Naive thymus-derived CD4-positive, alpha-beta T cell (primary cell): Measurements from ENCODE around the gene CFAP99. TPM values are rescaled to one million over a fixed set of nuclear protein-coding genes. Genes with fewer than 3 reads are reported as not detected.
"Not testable (repeated sequence)": the region's sequence is repeated elsewhere in the genome, so short reads cannot be mapped to it uniquely, and the experiment has no call there.

Source experiments
- ATAC-seq: fragments of 150-1000 bp; cut with Tn5 transposase; 2 replicates; pipeline ENCODE4 v1.10.0; 2021; ENCODE audit warnings: mild to moderate bottlenecking, moderate library complexity
- CTCF ChIA-PET: fragments of 350-600 bp; sonication (Branson Sonifier 250); formaldehyde crosslinking; loops from one replicate; lab custom pipeline; 2021; ENCODE audit warnings: antibody characterized with exemption; lab: Charles Lee
- POLR2A ChIA-PET: fragments of 350-600 bp; sonication (Branson Sonifier 250); formaldehyde crosslinking; loops from one replicate; lab custom pipeline; 2021; ENCODE audit warnings: antibody characterized with exemption, inconsistent platforms; lab: Charles Lee
- DNase-seq, 9 donors: peaks; one replicate each; pipeline versions ENCODE4 v3.0.0 to v3.0.0-alpha.2; 2020 to 2022; ENCODE audit warnings: mixed read lengths in 1 of 9
- H3K27ac ChIP-seq: one replicate; pipeline ENCODE4 v1.7.0; 2013; ENCODE audit warnings: mild to moderate bottlenecking, low read depth, low read length, moderate library complexity
- H3K27me3 ChIP-seq, 2 donors: one replicate each; pipeline ENCODE4 v1.7.0; 2013; ENCODE audit warnings: low read length in 2 of 2, mild to moderate bottlenecking in 2 of 2, moderate library complexity in 2 of 2; ENCODE audit not compliant: control insufficient read depth in 2 of 2, insufficient read depth in 2 of 2
- H3K36me3 ChIP-seq, 3 experiments: 1 replicate in 2 of 3; 2 replicates in 1 of 3; pipeline ENCODE4 v1.7.0; 2013; ENCODE audit warnings: low read length in 3 of 3, mild to moderate bottlenecking in 3 of 3, moderate library complexity in 1 of 3; ENCODE audit not compliant: insufficient read depth in 3 of 3, control insufficient read depth in 2 of 3
- H3K4me1 ChIP-seq, 2 donors: one replicate each; pipeline ENCODE4 v1.7.0; 2013; ENCODE audit warnings: low read length in 2 of 2, mild to moderate bottlenecking in 2 of 2, moderate library complexity in 1 of 2; ENCODE audit not compliant: control insufficient read depth in 2 of 2, insufficient read depth in 2 of 2
- H3K4me3 ChIP-seq: 2 replicates; pipeline ENCODE4 v1.7.0; 2013; ENCODE audit warnings: mild to moderate bottlenecking, low read length
- H3K9me3 ChIP-seq, 3 experiments: 1 replicate in 2 of 3; 2 replicates in 1 of 3; pipeline ENCODE4 v1.7.0; 2013; ENCODE audit warnings: low read length in 3 of 3; ENCODE audit not compliant: control insufficient read depth in 2 of 3
- H3K27ac Mint-ChIP-seq, 9 donors: one replicate each; pipeline ENCODE4 v1.8.0; 2020 to 2022; ENCODE audit warnings: mixed read lengths in 9 of 9, mild to moderate bottlenecking in 8 of 9, moderate library complexity in 5 of 9, inconsistent platforms in 2 of 9
- H3K27me3 Mint-ChIP-seq, 5 donors: one replicate each; pipeline ENCODE4 v1.8.0; 2021 to 2022; ENCODE audit warnings: mixed read lengths in 5 of 5, mild to moderate bottlenecking in 1 of 5
- H3K36me3 Mint-ChIP-seq, 5 donors: one replicate each; pipeline ENCODE4 v1.8.0; 2020 to 2022; ENCODE audit warnings: mixed read lengths in 5 of 5, mild to moderate bottlenecking in 3 of 5, inconsistent platforms in 1 of 5
- H3K4me1 Mint-ChIP-seq, 7 donors: one replicate each; pipeline ENCODE4 v1.8.0; 2020 to 2022; ENCODE audit warnings: mixed read lengths in 7 of 7, mild to moderate bottlenecking in 3 of 7, inconsistent platforms in 1 of 7
- H3K4me3 Mint-ChIP-seq, 10 donors: one replicate each; pipeline ENCODE4 v1.8.0; 2020 to 2022; ENCODE audit warnings: mild to moderate bottlenecking in 10 of 10, mixed read lengths in 10 of 10, moderate library complexity in 6 of 10, inconsistent platforms in 2 of 10
- H3K9me3 Mint-ChIP-seq, 11 donors: one replicate each; pipeline ENCODE4 v1.8.0; 2020 to 2022; ENCODE audit warnings: mixed read lengths in 11 of 11, mild to moderate bottlenecking in 4 of 11, inconsistent platforms in 1 of 11, moderate library complexity in 1 of 11
- intact Hi-C, 2 donors: fragments of 100-400 bp; cut with micrococcal nuclease; formaldehyde crosslinking; loops; one replicate each; pipeline ENCODE4 v1.15.1; 2023
- polyA plus RNA-seq, 2 donors: library from polyadenylated mRNA; unstranded; fragments of 300-500 nt; fragmentation: Illumina TruSeq; gene quantifications; one replicate each; pipeline ENCODE4 v1.2.3, GENCODE V29; 2021
- total RNA-seq, 6 experiments: library from RNA in 5 of 6; stranded (reverse) in 5 of 6; gene quantifications; 1 replicate in 5 of 6; 2 replicates in 1 of 6; pipeline ENCODE4 v1.2.3 and lab custom pipeline; 2021 to 2026

The CFAP99 gene
- total and polyA plus RNA-seq, 7 experiments from 2014 or later = 0.12 to 0.27 TPM; not detected in 5

DNA sequence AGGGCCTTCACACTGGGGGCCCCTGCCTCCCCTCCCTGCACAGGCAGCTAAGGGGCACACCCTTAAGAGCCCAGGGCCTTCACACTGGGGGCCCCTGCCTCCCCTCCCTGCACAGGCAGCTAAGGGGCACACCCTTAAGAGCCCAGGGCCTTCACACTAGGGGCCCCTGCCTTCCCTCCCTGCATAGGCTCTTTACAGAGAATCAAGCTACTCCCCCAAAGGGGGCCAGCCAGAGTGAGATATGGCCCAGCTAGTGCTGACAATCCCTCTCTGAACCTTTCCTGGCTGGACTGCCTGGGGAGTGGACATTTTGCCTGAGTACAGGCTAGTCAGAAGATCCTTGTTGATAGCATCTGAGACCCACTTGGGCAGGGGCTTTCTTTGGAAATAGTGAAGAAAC is 46.8 kb downstream of the CFAP99 start:
- peaks cover 0 to 11% (median 0%) of the 10 kb centered on the region in 5 donors for H3K36me3 Mint-ChIP-seq
- H3K4me3 Mint-ChIP-seq = peak overlapping the region in 1 of 10 donors; percentile 7
- H3K9me3 Mint-ChIP-seq, H3K4me3 ChIP-seq, H3K9me3 ChIP-seq, ATAC-seq, H3K27ac ChIP-seq, H3K36me3 ChIP-seq, DNase-seq, H3K27me3 ChIP-seq: not testable (repeated sequence)
- peaks cover 0 to 27% (median 3%) of the 10 kb centered on the region in 5 donors for H3K27me3 Mint-ChIP-seq
- intact Hi-C loops = loop anchor here (5.0 kb wide), 2 partner anchors 37 to 608 kb away; partner anchors contain the start of gene LETM1 (in 1 of the 2)
- peaks cover 12 to 20% of the 10 kb centered on the region in 2 donors for H3K4me1 ChIP-seq
- ChIA-PET POLR2A (interaction anchor here (0.6 to 1.9 kb wide), 3 partner anchors 20 to 80 kb away, joined by 3 to 4 read pairs (median 3); partner anchors contain the start of gene FAM193A), CTCF (interaction anchor here (1.3 to 2.6 kb wide), 2 partner anchors 34 to 245 kb away, joined by 3 to 10 read pairs; no protein-coding TSS in a partner anchor)
- peak overlapping the region in 2 of 9 donors; percentile 46 for H3K27ac Mint-ChIP-seq
- H3K4me1 Mint-ChIP-seq = peaks cover 23 to 43% (median 34%) of the 10 kb centered on the region in 7 donors

DNA sequence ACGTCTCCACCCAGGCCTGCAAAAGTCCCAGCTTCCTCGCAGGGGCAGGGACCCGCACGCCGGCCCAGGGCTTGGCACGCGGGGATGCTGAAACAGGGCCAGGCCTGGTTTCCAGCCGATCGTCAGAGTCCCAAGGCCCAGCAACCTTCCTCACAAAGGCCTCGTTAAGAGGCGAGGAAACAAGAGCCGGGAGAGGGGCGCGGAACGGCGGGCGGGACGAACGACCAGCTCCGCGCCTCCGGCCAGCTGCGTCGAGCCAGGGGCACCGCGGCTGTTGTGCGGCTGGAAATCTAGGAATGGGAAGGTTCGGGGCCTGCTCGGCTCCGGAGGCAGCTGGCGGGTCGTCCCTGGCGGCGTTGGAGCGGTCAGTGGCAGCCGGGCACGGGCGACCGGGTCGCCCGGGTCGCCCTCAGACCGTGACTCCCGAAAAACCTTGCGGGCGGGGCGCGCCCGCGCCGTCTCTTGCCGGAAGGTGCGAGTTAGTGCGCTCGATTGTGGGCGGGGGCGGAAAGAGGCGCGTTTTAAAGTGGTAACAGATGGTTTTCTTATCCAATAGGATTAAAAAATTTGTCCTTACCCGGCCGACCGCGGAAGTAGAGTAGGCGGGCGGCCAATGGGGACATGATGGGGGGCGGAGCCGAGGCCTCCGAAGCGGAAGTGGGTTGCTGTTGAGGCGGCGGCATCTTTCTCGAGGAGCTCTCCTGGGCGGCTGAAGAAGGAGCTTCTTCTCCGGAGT is 49.9 kb downstream of the CFAP99 start, which contains the start of gene RNF4:
RNF4 (plus strand) TSS at position 651 of the 736 bp plus-strand sequence. CDS start 21,388 bp downstream, outside the sequence.
- CTCF ChIA-PET = interaction anchor here (0.9 kb wide), 1 partner anchor 19 kb away, joined by 3 read pairs; no protein-coding TSS in a partner anchor

DNA sequence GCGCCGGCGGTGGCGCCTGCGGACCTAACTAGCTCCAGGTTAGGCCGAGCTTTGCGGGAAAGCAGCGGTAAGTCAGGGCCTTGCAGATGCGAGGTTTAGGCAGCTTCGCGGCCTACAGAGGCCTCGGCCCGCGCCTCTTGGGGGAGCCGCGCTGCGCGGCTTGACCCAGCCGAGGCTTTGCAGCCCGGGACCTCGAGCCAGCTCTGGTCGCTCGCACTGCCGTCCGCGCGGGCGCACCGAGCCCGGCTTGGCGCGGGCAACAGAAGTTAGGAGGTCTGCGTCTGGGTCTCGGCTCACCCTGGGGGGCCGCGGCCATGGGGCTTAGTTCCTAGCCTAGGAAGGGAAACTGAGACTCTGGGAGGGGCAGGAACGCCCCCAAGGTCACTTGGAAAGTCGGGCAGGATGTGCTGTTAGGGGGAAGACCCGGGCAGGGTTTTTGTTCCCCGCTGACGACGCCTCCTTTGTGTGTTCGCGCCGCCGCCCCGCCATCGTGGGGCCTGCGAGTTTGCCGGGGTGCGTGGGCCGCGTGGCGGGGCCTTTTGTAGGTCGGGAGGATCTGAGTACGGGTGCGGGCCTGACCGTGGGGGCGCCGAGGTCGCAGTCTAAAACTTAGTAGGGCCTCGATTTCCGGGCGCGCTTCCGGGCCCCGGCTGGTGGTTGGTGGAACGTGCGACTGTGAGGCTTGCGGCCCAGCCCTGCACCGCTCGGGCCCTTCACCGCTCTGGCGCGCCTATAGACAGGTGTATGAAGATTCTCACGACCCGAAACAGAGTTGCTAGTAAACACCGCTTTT is 50.6 kb downstream of the CFAP99 start:
- peaks cover 0 to 2% (median 0%) of the 10 kb centered on the region in 5 donors for H3K27me3 Mint-ChIP-seq
- Histone ChIP-seq H3K27me3 (no peaks in the 10 kb centered on the region), H3K36me3 (peaks cover 0 to 14% (median 7%) of the 10 kb centered on the region in 3 experiments), H3K27ac (peak overlapping the region; percentile 94), H3K9me3 (no peaks in the 10 kb centered on the region), H3K4me3 (peak overlapping the region; percentile 70), H3K4me1 (peaks cover 31 to 37% of the 10 kb centered on the region in 2 donors)
- peak overlapping the region; percentile 95 to 98 (median 98) for H3K27ac Mint-ChIP-seq
- H3K4me3 Mint-ChIP-seq = peak overlapping the region; percentile 90 to 98 (median 95)
- H3K9me3 Mint-ChIP-seq = no peaks in the 10 kb centered on the region
- peaks cover 0 to 29% (median 4%) of the 10 kb centered on the region in 5 donors for H3K36me3 Mint-ChIP-seq
- ChIA-PET CTCF (interaction anchor here (0.9 kb wide), 1 partner anchor 19 kb away, joined by 3 read pairs; no protein-coding TSS in a partner anchor), POLR2A (interaction anchor here (0.6 to 3.4 kb wide), 27 partner anchors 9 to 1598 kb away, joined by 3 to 51 read pairs (median 4); partner anchors contain the start of genes CFAP99, FAM193A, FAM53A and GRK4)
- peak; percentile 57 to 80 (median 75) for DNase-seq
- ATAC-seq = peak; percentile 63
- intact Hi-C loops = loop anchor here (1.0 to 5.0 kb wide), 16 partner anchors 16 to 757 kb away; partner anchors contain the start of genes CFAP99 (in 2 of the 2), FAM193A (in 2 of the 2), GRK4 (in 2 of the 2) and HAUS3 (in 2 of the 2)
- H3K4me1 Mint-ChIP-seq = peaks cover 39 to 72% (median 55%) of the 10 kb centered on the region in 7 donors

More for the DNA sequence above, 49.9 kb downstream of the CFAP99 start, which contains the start of gene RNF4:
- Histone ChIP-seq H3K36me3 (peaks cover 0 to 14% (median 7%) of the 10 kb centered on the region in 3 experiments), H3K4me3 (peak within 1 kb of the TSS; percentile 70), H3K27me3 (no peaks in the 10 kb centered on the region), H3K4me1 (peaks cover 31 to 37% of the 10 kb centered on the region in 2 donors), H3K9me3 (no peaks in the 10 kb centered on the region), H3K27ac (peak within 1 kb of the TSS; percentile 94)
- H3K36me3 Mint-ChIP-seq = peaks cover 0 to 29% (median 4%) of the 10 kb centered on the region in 5 donors
- peaks cover 0 to 6% (median 0%) of the 10 kb centered on the region in 5 donors for H3K27me3 Mint-ChIP-seq
- DNase-seq = peak; percentile 77 to 97 (median 96)
- peak within 1 kb of the TSS; percentile 90 to 98 (median 95) for H3K4me3 Mint-ChIP-seq
- peak; percentile 93 for ATAC-seq
- peak within 1 kb of the TSS; percentile 95 to 98 (median 98) for H3K27ac Mint-ChIP-seq
- no peaks in the 10 kb centered on the region for H3K9me3 Mint-ChIP-seq
- intact Hi-C loops = loop anchor here (1.0 to 5.0 kb wide), 17 partner anchors 17 to 756 kb away; partner anchors contain the start of genes CFAP99 (in 2 of the 2), FAM193A (in 2 of the 2), GRK4 (in 2 of the 2) and HAUS3 (in 2 of the 2)
- H3K4me1 Mint-ChIP-seq = peaks cover 40 to 66% (median 53%) of the 10 kb centered on the region in 7 donors
- POLR2A ChIA-PET = interaction anchor here (0.6 to 3.4 kb wide), 26 partner anchors 9 to 785 kb away, joined by 3 to 51 read pairs (median 4); partner anchors contain the start of genes CFAP99, FAM193A, FAM53A and GRK4

DNA sequence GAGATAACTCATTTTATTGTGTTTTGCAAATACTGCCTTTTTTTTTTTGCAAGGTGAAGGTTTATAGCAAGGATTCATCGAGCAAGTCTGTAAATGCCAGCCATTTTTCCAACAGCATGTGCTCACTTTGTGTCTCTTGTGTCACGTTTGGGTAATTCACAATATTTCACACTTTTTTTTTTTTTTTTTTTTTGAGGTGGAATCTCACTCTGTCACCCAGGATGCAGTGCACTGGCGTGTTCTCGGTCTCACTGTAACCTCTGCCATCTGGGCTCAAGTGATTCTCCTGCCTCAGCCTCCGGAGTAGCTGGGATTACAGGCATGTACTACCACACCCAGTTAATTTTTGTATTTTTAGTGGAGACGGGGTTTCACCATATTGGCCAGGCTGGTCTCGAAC is 52.0 kb downstream of the CFAP99 start:
- no peaks in the 10 kb centered on the region for H3K9me3 Mint-ChIP-seq
- peak overlapping the region; percentile 95 to 98 (median 98) for H3K27ac Mint-ChIP-seq
- H3K9me3 ChIP-seq = no peaks in the 10 kb centered on the region
- peaks cover 0 to 2% (median 0%) of the 10 kb centered on the region in 5 donors for H3K27me3 Mint-ChIP-seq
- peak overlapping the region; percentile 94 for H3K27ac ChIP-seq
- peaks cover 0 to 32% (median 7%) of the 10 kb centered on the region in 5 donors for H3K36me3 Mint-ChIP-seq
- ChIA-PET CTCF (interaction anchor here (0.6 kb wide), 2 partner anchors 251 to 1148 kb away, joined by 3 to 7 read pairs; no protein-coding TSS in a partner anchor), POLR2A (interaction anchor here (1.1 to 3.4 kb wide), 5 partner anchors 8 to 208 kb away, joined by 4 to 51 read pairs (median 8); partner anchors contain the start of genes CFAP99, MXD4 and ZFYVE28)
- intact Hi-C loops = no loop called here
- H3K4me3 ChIP-seq = peak overlapping the region; percentile 70
- DNase-seq (no peak), ATAC-seq (no peak)
- H3K36me3 ChIP-seq = peaks cover 0 to 14% (median 7%) of the 10 kb centered on the region in 3 experiments
- H3K4me1 ChIP-seq = peaks cover 35 to 40% of the 10 kb centered on the region in 2 donors
- no peaks in the 10 kb centered on the region for H3K27me3 ChIP-seq
- H3K4me1 Mint-ChIP-seq = peaks cover 44 to 79% (median 57%) of the 10 kb centered on the region in 7 donors
- H3K4me3 Mint-ChIP-seq = peak overlapping the region; percentile 90 to 98 (median 95)

DNA sequence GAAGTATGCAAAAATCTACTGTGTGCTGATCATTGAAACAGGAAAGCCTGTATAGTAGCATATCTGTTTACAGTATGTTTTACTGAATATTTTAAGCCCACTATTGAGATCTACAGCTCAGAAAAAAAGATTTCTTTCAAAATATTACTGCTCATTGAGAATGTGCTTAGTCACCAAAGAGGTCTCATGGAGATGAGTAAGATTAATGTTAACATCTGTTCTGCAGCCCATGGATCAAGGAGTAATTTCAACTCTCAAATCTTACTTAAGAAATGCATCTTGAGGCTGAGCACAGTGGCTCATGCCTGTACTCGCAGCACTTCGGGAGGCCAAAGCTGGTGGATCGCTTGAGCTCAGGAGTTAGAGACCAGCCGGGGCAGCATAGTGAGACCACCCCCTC is 53.4 kb downstream of the CFAP99 start:
- no peak for ATAC-seq
- H3K9me3 ChIP-seq = no peaks in the 10 kb centered on the region
- Mint-ChIP-seq H3K27me3 (peaks cover 0 to 2% (median 0%) of the 10 kb centered on the region in 5 donors), H3K9me3 (no peaks in the 10 kb centered on the region), H3K36me3 (peaks cover 0 to 35% (median 13%) of the 10 kb centered on the region in 5 donors), H3K4me1 (peaks cover 49 to 85% (median 60%) of the 10 kb centered on the region in 7 donors), H3K4me3 (peak overlapping the region in 5 of 10 donors; percentile 5 to 97 (median 91)), H3K27ac (peak overlapping the region in 7 of 9 donors; percentile 38 to 98 (median 96))
- intact Hi-C loops = no loop called here
- DNase-seq = no peak
- H3K27me3 ChIP-seq = no peaks in the 10 kb centered on the region
- H3K36me3 ChIP-seq = peaks cover 0 to 14% (median 7%) of the 10 kb centered on the region in 3 experiments
- H3K4me1 ChIP-seq = peaks cover 41 to 43% of the 10 kb centered on the region in 2 donors
- no peak overlapping the region for H3K4me3 ChIP-seq
- H3K27ac ChIP-seq = peak overlapping the region; percentile 94
- CTCF ChIA-PET = no interaction called here
- POLR2A ChIA-PET = interaction anchor here (1.3 kb wide), 1 partner anchor 210 kb away, joined by 4 read pairs; the partner anchor contains the start of gene MXD4
